Effector memory CD4-positive, alpha-beta T cell (primary cell): ENCODE data around the gene EDN1.

Experiments used
- DNase-seq, 3 donors: peaks; one replicate each; pipeline ENCODE4 v3.0.0-alpha.2; 2020
- H3K27ac ChIP-seq: 2 replicates; pipeline ENCODE4 v1.7.0; 2013; ENCODE audit warnings: mild to moderate bottlenecking, low read length, moderate library complexity; ENCODE audit not compliant: insufficient read depth, poor library complexity, severe bottlenecking
- H3K27me3 ChIP-seq: replicated peaks from 2 replicates; pipeline ENCODE4 v1.7.0; 2013; ENCODE audit warnings: mild to moderate bottlenecking, low read length; ENCODE audit not compliant: insufficient read depth, control insufficient read depth, poor library complexity, severe bottlenecking
- H3K36me3 ChIP-seq: 2 replicates; pipeline ENCODE4 v1.7.0; 2013; ENCODE audit warnings: mild to moderate bottlenecking, low read length, moderate library complexity; ENCODE audit not compliant: control insufficient read depth, insufficient read depth
- H3K4me1 ChIP-seq: 2 replicates; pipeline ENCODE4 v1.7.0; 2013; ENCODE audit warnings: low read length, mild to moderate bottlenecking; ENCODE audit not compliant: control insufficient read depth, insufficient read depth, poor library complexity, severe bottlenecking
- H3K4me3 ChIP-seq: 2 replicates; pipeline ENCODE4 v1.7.0; 2013; ENCODE audit warnings: low read length, low read depth, mild to moderate bottlenecking; ENCODE audit not compliant: insufficient read depth, poor library complexity, severe bottlenecking
- H3K9me3 ChIP-seq: 2 replicates; pipeline ENCODE4 v1.7.0; 2013; ENCODE audit warnings: mild to moderate bottlenecking, low read length, moderate library complexity; ENCODE audit not compliant: control insufficient read depth

EDN1 gene

DNA sequence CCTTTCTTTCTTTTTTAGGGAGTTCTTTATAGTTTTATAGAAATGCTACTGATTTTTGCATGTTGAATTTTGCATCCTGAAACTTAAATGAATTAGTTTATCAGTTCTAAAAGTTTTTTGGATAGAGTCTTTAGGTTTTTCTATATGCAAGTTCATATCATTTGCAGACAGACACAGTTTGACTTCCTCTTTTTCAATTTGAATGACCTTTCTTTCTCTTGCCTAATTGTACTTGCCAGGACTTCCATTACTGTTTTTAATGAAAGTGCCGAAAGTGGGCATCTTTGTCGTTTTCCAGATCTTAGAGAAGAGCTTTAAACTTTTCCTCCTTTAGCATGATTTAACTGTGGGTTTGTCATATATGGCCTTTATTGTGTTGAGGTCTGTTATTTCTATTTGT is 21.1 kb upstream of the EDN1 start:
- no peak overlapping the region for H3K27ac ChIP-seq
- no peaks in the 10 kb centered on the region for H3K36me3 ChIP-seq
- DNase-seq = no peak
- H3K4me3 ChIP-seq = no peak overlapping the region
- H3K9me3 ChIP-seq = no peaks in the 10 kb centered on the region
- no peaks in the 10 kb centered on the region for H3K4me1 ChIP-seq
- no peaks in the 10 kb centered on the region for H3K27me3 ChIP-seq

- H3K36me3 ChIP-seq = no peaks in the 10 kb centered on the region
- no peaks in the 10 kb centered on the region for H3K9me3 ChIP-seq
- no peak overlapping the region for H3K4me3 ChIP-seq
- no peak overlapping the region for H3K27ac ChIP-seq
- no peaks in the 10 kb centered on the region for H3K4me1 ChIP-seq
- H3K27me3 ChIP-seq = no peaks in the 10 kb centered on the region
- DNase-seq = no peak
Observed at GRCh38 chr6:12270551-12271230, 19.5 kb upstream of the EDN1 start.

GRCh38 chr6:12271594-12271993 is 18.6 kb upstream of the EDN1 start:
- DNase-seq = no peak
- H3K4me1 ChIP-seq = no peaks in the 10 kb centered on the region
- no peaks in the 10 kb centered on the region for H3K9me3 ChIP-seq
- no peak overlapping the region for H3K27ac ChIP-seq
- no peaks in the 10 kb centered on the region for H3K27me3 ChIP-seq
- no peak overlapping the region for H3K4me3 ChIP-seq
- no peaks in the 10 kb centered on the region for H3K36me3 ChIP-seq

- no peak for DNase-seq
- H3K36me3 ChIP-seq = no peaks in the 10 kb centered on the region
- no peak overlapping the region for H3K4me3 ChIP-seq
- no peaks in the 10 kb centered on the region for H3K27me3 ChIP-seq
- H3K4me1 ChIP-seq = no peaks in the 10 kb centered on the region
- H3K9me3 ChIP-seq = no peaks in the 10 kb centered on the region
- H3K27ac ChIP-seq = no peak overlapping the region
Observed at GRCh38 chr6:12271997-12272396, 18.2 kb upstream of the EDN1 start.

GRCh38 chr6:12275107-12275506 is 15.1 kb upstream of the EDN1 start:
- Histone ChIP-seq H3K9me3 (no peaks in the 10 kb centered on the region), H3K27me3 (no peaks in the 10 kb centered on the region), H3K36me3 (no peaks in the 10 kb centered on the region), H3K4me1 (no peaks in the 10 kb centered on the region), H3K4me3 (no peak overlapping the region), H3K27ac (no peak overlapping the region)
- DNase-seq = no peak

DNA sequence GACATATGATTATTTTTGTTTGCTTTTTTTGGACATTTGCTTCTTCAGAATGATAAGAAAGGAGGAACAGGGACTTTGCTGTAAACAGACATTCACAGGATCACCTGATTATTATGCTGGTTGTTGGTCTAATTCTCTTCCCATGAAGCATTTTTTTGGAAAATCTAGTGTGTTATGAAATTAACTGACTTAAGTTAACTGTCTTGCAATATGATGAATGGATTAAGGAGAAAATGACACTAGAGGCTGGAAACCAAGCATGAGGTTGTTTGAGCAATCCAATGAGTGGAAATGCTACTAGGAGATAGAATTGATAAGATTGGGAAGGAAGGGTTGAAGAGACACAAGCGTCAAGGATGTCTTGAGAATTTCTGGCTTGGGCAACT is 13.2 kb upstream of the EDN1 start:
- no peak overlapping the region for H3K4me3 ChIP-seq
- H3K9me3 ChIP-seq = no peaks in the 10 kb centered on the region
- no peak overlapping the region for H3K27ac ChIP-seq
- DNase-seq = no peak
- no peaks in the 10 kb centered on the region for H3K4me1 ChIP-seq
- H3K27me3 ChIP-seq = no peaks in the 10 kb centered on the region
- H3K36me3 ChIP-seq = no peaks in the 10 kb centered on the region

DNA sequence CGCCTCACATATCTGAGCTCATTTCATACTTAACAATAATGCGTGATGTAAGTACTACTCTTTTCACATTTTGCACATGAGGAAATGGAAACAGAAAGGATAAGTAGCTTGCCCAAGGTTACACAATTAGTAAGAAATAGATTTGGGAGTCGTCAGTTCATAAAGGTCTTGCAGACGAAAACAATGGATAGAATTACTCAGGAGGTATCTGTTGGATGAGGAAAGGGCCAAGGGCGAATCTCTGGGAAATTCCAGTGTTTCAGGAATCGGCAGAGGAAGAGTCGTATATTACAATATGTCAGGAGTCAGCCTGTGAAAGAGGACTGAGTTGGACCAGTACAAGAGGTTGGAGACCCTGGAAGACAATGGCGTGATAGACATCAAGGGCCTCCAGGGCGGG is 12.8 kb upstream of the EDN1 start:
- Histone ChIP-seq H3K27ac (no peak overlapping the region), H3K36me3 (no peaks in the 10 kb centered on the region), H3K4me3 (no peak overlapping the region), H3K27me3 (no peaks in the 10 kb centered on the region), H3K4me1 (no peaks in the 10 kb centered on the region), H3K9me3 (no peaks in the 10 kb centered on the region)
- no peak for DNase-seq

DNA sequence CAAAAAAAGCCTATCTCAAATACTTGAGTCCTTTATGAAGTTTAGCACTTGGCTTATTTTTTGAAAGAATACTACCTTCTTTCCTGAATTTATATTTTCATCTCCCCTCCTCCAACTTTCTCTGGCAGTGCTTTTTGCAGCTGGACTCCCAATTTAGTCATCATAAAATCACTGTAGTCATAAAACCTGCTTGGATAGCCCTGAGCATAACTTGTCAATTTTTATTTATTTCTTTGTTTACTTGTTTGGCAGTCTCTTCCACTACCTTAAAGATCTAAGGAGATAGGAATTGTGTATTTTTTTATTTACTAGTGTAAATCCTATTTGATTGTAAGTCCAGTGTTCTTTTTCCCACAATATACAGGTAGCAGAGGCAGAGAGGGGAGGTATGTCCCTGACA is 11.2 kb upstream of the EDN1 start:
- Histone ChIP-seq H3K4me1 (no peaks in the 10 kb centered on the region), H3K27me3 (no peaks in the 10 kb centered on the region), H3K36me3 (no peaks in the 10 kb centered on the region), H3K4me3 (no peak overlapping the region), H3K27ac (no peak overlapping the region), H3K9me3 (no peaks in the 10 kb centered on the region)
- DNase-seq = no peak

DNA sequence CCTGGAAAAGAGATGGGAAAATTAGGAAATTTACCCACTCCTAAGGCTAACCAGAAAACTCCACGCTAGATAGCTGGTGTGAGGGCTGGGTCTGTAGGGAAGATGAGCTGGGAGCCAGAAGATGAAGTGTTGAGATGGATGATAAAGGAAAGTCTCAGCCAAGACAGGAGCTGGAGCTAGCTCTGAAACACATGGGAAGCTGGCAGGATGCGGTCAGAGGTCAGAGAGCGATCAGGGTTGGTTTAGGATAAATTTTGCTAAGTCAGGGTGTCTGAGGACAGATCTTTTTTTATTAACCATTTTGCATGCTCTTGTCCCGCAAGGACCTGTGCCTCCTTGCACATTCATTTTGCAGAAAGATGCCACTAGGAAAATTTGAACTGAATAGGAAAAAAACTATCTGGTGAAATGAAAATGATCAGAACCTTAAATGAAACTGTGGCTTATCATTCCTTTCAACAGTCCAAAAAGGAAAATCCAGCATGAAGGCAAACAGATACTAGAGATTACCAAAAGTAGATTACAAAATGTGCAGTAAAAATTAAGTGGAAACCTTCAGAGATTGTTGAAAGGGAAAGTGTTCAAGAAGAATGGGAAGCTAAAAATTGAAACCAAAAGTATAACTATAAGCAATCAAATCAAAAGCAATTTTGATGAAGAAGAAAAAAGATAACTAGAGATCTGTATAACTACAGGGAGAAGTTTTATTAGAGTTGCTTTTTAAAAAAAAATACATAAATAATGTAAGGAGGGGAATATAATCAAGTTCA is 10.7 kb upstream of the EDN1 start:
- Histone ChIP-seq H3K27me3 (no peaks in the 10 kb centered on the region), H3K4me3 (no peak overlapping the region), H3K4me1 (no peaks in the 10 kb centered on the region), H3K36me3 (no peaks in the 10 kb centered on the region), H3K9me3 (no peaks in the 10 kb centered on the region), H3K27ac (no peak overlapping the region)
- DNase-seq = no peak

DNA sequence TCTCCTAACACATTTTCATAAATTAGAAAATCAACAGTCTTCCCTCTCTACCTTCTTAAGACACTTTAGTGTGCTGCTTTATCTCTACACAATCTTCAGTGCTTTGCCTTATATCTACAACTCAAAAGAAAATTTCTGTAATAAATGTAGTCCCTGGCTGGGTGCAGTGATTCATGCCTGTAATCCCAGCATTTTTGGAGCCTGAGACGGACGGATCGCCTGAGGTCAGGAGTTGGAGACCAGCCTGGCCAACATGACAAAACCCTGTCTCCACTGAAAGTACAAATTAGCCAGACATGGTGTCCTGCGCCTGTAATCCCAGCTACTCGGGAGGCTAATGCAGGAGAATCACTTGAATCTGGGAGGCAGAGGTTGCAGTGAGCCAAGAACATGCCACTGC is 9.7 kb upstream of the EDN1 start:
- no peaks in the 10 kb centered on the region for H3K9me3 ChIP-seq
- DNase-seq = no peak
- no peaks in the 10 kb centered on the region for H3K27me3 ChIP-seq
- no peak overlapping the region for H3K4me3 ChIP-seq
- H3K36me3 ChIP-seq = no peaks in the 10 kb centered on the region
- no peaks in the 10 kb centered on the region for H3K4me1 ChIP-seq
- no peak overlapping the region for H3K27ac ChIP-seq
